ENCODE measurements around the gene NDUFV2.
"Not testable (repeated sequence)": the region's sequence is repeated elsewhere in the genome, so short reads cannot be mapped to it uniquely, and the experiment has no call there.

NDUFV2 gene

GRCh38 chr18:9153256-9153655 lies 50.8 kb downstream of the NDUFV2 start:
- DNase-seq (ENCODE audit: low read depth): no peak
- TF ChIP-seq CTCF (IDR thresholded peaks at IDR 0.05; ENCODE audit: control insufficient read depth, insufficient read depth, low read depth, low read length, missing control alignments): no peak
- no peak overlapping the region for H3K4me3 ChIP-seq (ENCODE audit: control insufficient read depth, low read depth, low read length)

GRCh38 chr18:9156604-9157249 lies 54.2 kb downstream of the NDUFV2 start:
- no peak for DNase-seq (ENCODE audit: low read depth)
- no peak for TF ChIP-seq CTCF (IDR thresholded peaks at IDR 0.05; ENCODE audit: control insufficient read depth, insufficient read depth, low read depth, low read length, missing control alignments)
- no peak overlapping the region for H3K4me3 ChIP-seq (ENCODE audit: control insufficient read depth, low read depth, low read length)

GRCh38 chr18:9157806-9158205 lies 55.3 kb downstream of the NDUFV2 start:
- H3K4me3 ChIP-seq (ENCODE audit: control insufficient read depth, low read depth, low read length): no peak overlapping the region
- TF ChIP-seq CTCF (IDR thresholded peaks at IDR 0.05; ENCODE audit: control insufficient read depth, insufficient read depth, low read depth, low read length, missing control alignments): no peak
- DNase-seq (ENCODE audit: low read depth): no peak

GRCh38 chr18:9160014-9160413 lies 57.5 kb downstream of the NDUFV2 start:
- TF ChIP-seq CTCF (IDR thresholded peaks at IDR 0.05; ENCODE audit: control insufficient read depth, insufficient read depth, low read depth, low read length, missing control alignments): no peak
- no peak for DNase-seq (ENCODE audit: low read depth)
- no peak overlapping the region for H3K4me3 ChIP-seq (ENCODE audit: control insufficient read depth, low read depth, low read length)

DNA sequence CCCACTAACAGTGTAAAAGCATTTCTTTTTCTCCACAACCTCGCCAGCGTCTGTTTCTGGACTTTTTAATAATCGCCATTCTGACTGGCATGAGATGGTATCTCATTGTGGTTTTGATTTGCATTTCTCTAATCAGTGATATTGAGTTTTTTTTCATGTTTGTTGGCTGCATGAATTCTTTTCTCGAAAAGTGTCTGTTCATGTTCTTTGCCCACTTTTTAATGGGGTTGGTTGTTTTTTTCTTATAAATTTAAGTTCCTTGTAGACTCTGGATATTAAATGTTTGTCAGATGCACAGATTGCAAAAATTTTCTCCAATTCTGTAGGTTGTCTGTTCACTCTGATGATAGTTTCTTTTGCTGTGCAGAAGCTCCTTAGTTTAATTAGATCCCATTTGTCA lies 60.2 kb downstream of the NDUFV2 start:
- not testable (repeated sequence) for DNase-seq (ENCODE audit: low read depth); H3K4me3 ChIP-seq (ENCODE audit: control insufficient read depth, low read depth, low read length)

GRCh38 chr18:9164149-9164548 lies 61.6 kb downstream of the NDUFV2 start:
- H3K4me3 ChIP-seq (ENCODE audit: control insufficient read depth, low read depth, low read length); DNase-seq (ENCODE audit: low read depth): not testable (repeated sequence)

GRCh38 chr18:9165883-9166282 lies 63.4 kb downstream of the NDUFV2 start:
- not testable (repeated sequence) for H3K4me3 ChIP-seq (ENCODE audit: control insufficient read depth, low read depth, low read length); DNase-seq (ENCODE audit: low read depth)

- not testable (repeated sequence) for DNase-seq (ENCODE audit: low read depth); H3K4me3 ChIP-seq (ENCODE audit: control insufficient read depth, low read depth, low read length)
Measured at GRCh38 chr18:9169515-9169914, 67.0 kb downstream of the NDUFV2 start.

DNA sequence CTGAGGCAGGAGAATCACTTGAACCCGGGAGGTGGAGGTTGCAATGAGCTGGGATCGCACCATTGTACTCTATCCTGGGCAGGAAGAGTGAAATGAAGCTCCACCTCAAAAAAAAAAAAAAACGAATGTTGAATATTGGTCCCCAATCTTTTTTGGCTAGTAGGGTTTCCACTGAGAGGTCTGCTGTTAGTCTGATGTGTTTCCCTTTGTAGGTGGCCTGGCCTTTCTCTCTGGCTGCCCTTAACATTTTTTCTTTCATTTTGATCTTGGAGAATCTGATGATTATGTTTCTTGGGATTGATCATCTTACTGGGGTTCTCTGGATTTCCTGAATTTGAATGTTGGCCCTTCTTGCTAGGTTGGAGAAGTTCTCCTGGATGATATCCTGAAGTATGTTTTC lies 69.4 kb downstream of the NDUFV2 start:
- H3K4me3 ChIP-seq (ENCODE audit: control insufficient read depth, low read depth, low read length); DNase-seq (ENCODE audit: low read depth): not testable (repeated sequence)

Measured in AG09309 (cell line).